Esophagus squamous epithelium (tissue), 4 donors: ENCODE results near the gene MFSD1.

Experiments
- POLR2A ChIP-seq, 4 donors: fragments of 450-650 bp; IDR thresholded peaks; one replicate each; pipeline ENCODE4 v1.6.1; 2017; ENCODE audit warnings: antibody characterized with exemption in 4 of 4, mild to moderate bottlenecking in 4 of 4, moderate library complexity in 3 of 4
- TF ChIP-seq, protein P1 (sequence below), 6 experiments: fragments of 450-650 bp in 4 of 6; fragments of 200-600 bp in 2 of 6; sonication (generic) in 2 of 6; IDR thresholded peaks; one replicate each; pipeline ENCODE4 v1.5.1; 2016 to 2019; ENCODE audit warnings: antibody characterized with exemption in 6 of 6, mild to moderate bottlenecking in 4 of 6, moderate library complexity in 4 of 6

DNA sequence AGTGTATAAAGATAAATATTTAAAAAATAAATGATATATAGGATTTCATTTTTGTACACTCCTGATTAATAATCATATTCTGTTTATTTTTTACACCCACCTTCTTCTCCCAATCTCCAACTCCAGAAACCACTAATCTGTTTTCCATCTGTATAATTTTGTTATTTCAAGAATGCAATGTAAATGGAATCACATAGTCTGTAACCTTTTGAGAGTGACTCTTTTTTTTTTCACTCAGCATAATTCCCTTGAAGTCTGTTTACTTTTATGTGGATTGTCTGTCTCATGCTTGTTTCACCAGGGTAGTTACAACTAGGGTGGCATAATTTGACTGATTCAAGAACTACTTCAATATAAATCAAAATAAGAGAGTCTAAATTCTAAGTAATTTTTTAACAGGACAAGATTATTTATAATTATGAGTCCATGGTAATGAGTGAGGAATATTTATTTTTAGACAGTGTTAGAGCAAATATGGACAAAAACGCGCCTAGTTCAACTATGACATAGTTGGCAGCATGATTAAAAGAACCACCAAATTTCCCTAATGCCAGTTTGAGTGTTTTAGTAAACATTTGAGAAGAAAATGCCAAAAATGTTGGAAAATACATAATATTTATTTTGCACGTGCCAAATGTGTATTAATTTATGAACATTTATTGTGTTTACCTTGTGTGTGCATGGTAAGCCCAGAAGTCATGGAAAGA, 19.4 kb upstream of the MFSD1 start:
- TF ChIP-seq, protein P1, sequence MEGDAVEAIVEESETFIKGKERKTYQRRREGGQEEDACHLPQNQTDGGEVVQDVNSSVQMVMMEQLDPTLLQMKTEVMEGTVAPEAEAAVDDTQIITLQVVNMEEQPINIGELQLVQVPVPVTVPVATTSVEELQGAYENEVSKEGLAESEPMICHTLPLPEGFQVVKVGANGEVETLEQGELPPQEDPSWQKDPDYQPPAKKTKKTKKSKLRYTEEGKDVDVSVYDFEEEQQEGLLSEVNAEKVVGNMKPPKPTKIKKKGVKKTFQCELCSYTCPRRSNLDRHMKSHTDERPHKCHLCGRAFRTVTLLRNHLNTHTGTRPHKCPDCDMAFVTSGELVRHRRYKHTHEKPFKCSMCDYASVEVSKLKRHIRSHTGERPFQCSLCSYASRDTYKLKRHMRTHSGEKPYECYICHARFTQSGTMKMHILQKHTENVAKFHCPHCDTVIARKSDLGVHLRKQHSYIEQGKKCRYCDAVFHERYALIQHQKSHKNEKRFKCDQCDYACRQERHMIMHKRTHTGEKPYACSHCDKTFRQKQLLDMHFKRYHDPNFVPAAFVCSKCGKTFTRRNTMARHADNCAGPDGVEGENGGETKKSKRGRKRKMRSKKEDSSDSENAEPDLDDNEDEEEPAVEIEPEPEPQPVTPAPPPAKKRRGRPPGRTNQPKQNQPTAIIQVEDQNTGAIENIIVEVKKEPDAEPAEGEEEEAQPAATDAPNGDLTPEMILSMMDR (IDR thresholded peaks at IDR 0.05), result no peak
- TF ChIP-seq POLR2A (IDR thresholded peaks at IDR 0.05), result no peak
